Uterus (tissue), 2 donors: ENCODE data around the gene SH2D7.
"Not testable (repeated sequence)": the region's sequence is repeated elsewhere in the genome, so short reads cannot be mapped to it uniquely, and the experiment has no call there.

Source experiments
- CTCF ChIP-seq, 4 experiments: fragments of 200-600 bp in 2 of 4; fragments of 450-650 bp in 2 of 4; sonication (generic) in 2 of 4; IDR thresholded peaks; one replicate each; pipeline ENCODE4 v1.5.1; 2016 to 2019; ENCODE audit warnings: antibody characterized with exemption in 4 of 4, mild to moderate bottlenecking in 2 of 4, moderate library complexity in 1 of 4
- POLR2A ChIP-seq, 2 donors: fragments of 450-650 bp; IDR thresholded peaks; one replicate each; pipeline ENCODE4 v1.6.1; 2016; ENCODE audit warnings: antibody characterized with exemption in 2 of 2, mild to moderate bottlenecking in 1 of 2, moderate library complexity in 1 of 2

GRCh38 chr15:78151075-78151474, 58.7 kb downstream of the SH2D7 start:
- TF ChIP-seq CTCF, POLR2A (IDR thresholded peaks at IDR 0.05): not testable (repeated sequence)
